ENCODE results near the gene PSMD8.
A peak's percentile ranks its signal among the peaks of the same experiment; 100 is the strongest.
"Not testable (repeated sequence)": the region's sequence is repeated elsewhere in the genome, so short reads cannot be mapped to it uniquely, and the experiment has no call there.

Gene PSMD8

GRCh38 chr19:38362076-38362945 lies 12.1 kb upstream of the PSMD8 start:
- DNase-seq: peak; percentile 34

- not testable (repeated sequence) for DNase-seq
Measured at GRCh38 chr19:38362946-38363688, 11.3 kb upstream of the PSMD8 start.

- no peak for DNase-seq
Measured at GRCh38 chr19:38367041-38367440, 7.3 kb upstream of the PSMD8 start.

- DNase-seq: no peak
Measured at GRCh38 chr19:38369584-38369983, 4.8 kb upstream of the PSMD8 start.

- DNase-seq: no peak
Measured at GRCh38 chr19:38370299-38370698, 4.1 kb upstream of the PSMD8 start.

GRCh38 chr19:38371081-38371480 lies 3.3 kb upstream of the PSMD8 start:
- DNase-seq: no peak

- no peak for DNase-seq
Measured at GRCh38 chr19:38373907-38374331, 452 bp upstream of the PSMD8 start.

- DNase-seq: no peak
Measured at GRCh38 chr19:38375098-38375493, 725 bp downstream of the PSMD8 start.

GRCh38 chr19:38375748-38376147 lies 1.4 kb downstream of the PSMD8 start:
- no peak for DNase-seq

- no peak for DNase-seq
Measured at GRCh38 chr19:38376576-38376975, 2.2 kb downstream of the PSMD8 start.

- DNase-seq: no peak
Measured at GRCh38 chr19:38377052-38377451, 2.7 kb downstream of the PSMD8 start.

- no peak for DNase-seq
Measured at GRCh38 chr19:38378866-38379265, 4.5 kb downstream of the PSMD8 start.

- DNase-seq: no peak
Measured at GRCh38 chr19:38381138-38381537, 6.8 kb downstream of the PSMD8 start.

- no peak for DNase-seq
Measured at GRCh38 chr19:38383184-38383583, 8.8 kb downstream of the PSMD8 start.

- DNase-seq: no peak
Measured at GRCh38 chr19:38383743-38384142, 9.4 kb downstream of the PSMD8 start.

GRCh38 chr19:38384209-38385027 lies 10.0 kb downstream of the PSMD8 start:
- no peak for DNase-seq

- no peak for DNase-seq
Measured at GRCh38 chr19:38385057-38385803, 10.9 kb downstream of the PSMD8 start.

GRCh38 chr19:38385804-38386257 lies 11.5 kb downstream of the PSMD8 start:
- DNase-seq: no peak

- DNase-seq: no peak
Measured at GRCh38 chr19:38386300-38386970, 12.1 kb downstream of the PSMD8 start.

- no peak for DNase-seq
Measured at GRCh38 chr19:38386971-38387549, 12.7 kb downstream of the PSMD8 start.
